NCI-H1930 (cell line): ENCODE results near the gene LGSN.
"Not testable (repeated sequence)": the region's sequence is repeated elsewhere in the genome, so short reads cannot be mapped to it uniquely, and the experiment has no call there.

Experiments
- DNase-seq, 2 experiments: peaks; one replicate each; lab custom pipeline; 2025; lab: John Stamatoyannopoulos, UW

The LGSN gene

GRCh38 chr6:63306420-63306819, 13.4 kb downstream of the LGSN start:
- no peak for DNase-seq

- no peak for DNase-seq
These were observed 14.5 kb downstream of the LGSN start for GRCh38 chr6:63305277-63305676.

- no peak for DNase-seq
These were observed 16.3 kb downstream of the LGSN start for GRCh38 chr6:63303476-63303875.

GRCh38 chr6:63299667-63300066, 20.1 kb downstream of the LGSN start:
- DNase-seq: no peak

GRCh38 chr6:63295553-63296194, 24.1 kb downstream of the LGSN start:
- no peak for DNase-seq

GRCh38 chr6:63290492-63291058, 29.2 kb downstream of the LGSN start:
- DNase-seq: no peak

GRCh38 chr6:63289269-63289872, 30.4 kb downstream of the LGSN start:
- no peak for DNase-seq

GRCh38 chr6:63280639-63281180, 39.1 kb downstream of the LGSN start:
- no peak for DNase-seq

GRCh38 chr6:63278916-63279315, 40.9 kb downstream of the LGSN start:
- no peak for DNase-seq

GRCh38 chr6:63275953-63276352, 43.8 kb downstream of the LGSN start:
- no peak for DNase-seq

- DNase-seq: not testable (repeated sequence)
These were observed 44.9 kb downstream of the LGSN start for GRCh38 chr6:63274795-63275430.

- DNase-seq: peak; percentile 2 to 26
These were observed 47.4 kb downstream of the LGSN start for GRCh38 chr6:63272397-63272796.

GRCh38 chr6:63269470-63269869, 50.3 kb downstream of the LGSN start:
- DNase-seq: no peak

- DNase-seq: no peak
These were observed 51.2 kb downstream of the LGSN start for GRCh38 chr6:63268574-63268973.

GRCh38 chr6:63267828-63268227, 52.0 kb downstream of the LGSN start:
- no peak for DNase-seq

- DNase-seq: no peak
These were observed 52.7 kb downstream of the LGSN start for GRCh38 chr6:63267046-63267445.

GRCh38 chr6:63263444-63263843, 56.3 kb downstream of the LGSN start:
- DNase-seq: no peak

- DNase-seq: no peak
These were observed 58.0 kb downstream of the LGSN start for GRCh38 chr6:63261820-63262219.

- no peak for DNase-seq
These were observed 60.6 kb downstream of the LGSN start for GRCh38 chr6:63259153-63259552.

GRCh38 chr6:63249875-63250482, 69.8 kb downstream of the LGSN start:
- DNase-seq: no peak

- no peak for DNase-seq
These were observed 73.2 kb downstream of the LGSN start for GRCh38 chr6:63246581-63246980.

GRCh38 chr6:63245909-63246308, 73.9 kb downstream of the LGSN start:
- DNase-seq: no peak
